ENCODE data around the gene DTWD2. TPM values are rescaled to one million over a fixed set of nuclear protein-coding genes. Genes with fewer than 3 reads are reported as not detected.
"Not testable (repeated sequence)": the region's sequence is repeated elsewhere in the genome, so short reads cannot be mapped to it uniquely, and the experiment has no call there.

The DTWD2 gene
- total RNA-seq, 1 experiment from 2014 or later, result 21.1 TPM

DNA sequence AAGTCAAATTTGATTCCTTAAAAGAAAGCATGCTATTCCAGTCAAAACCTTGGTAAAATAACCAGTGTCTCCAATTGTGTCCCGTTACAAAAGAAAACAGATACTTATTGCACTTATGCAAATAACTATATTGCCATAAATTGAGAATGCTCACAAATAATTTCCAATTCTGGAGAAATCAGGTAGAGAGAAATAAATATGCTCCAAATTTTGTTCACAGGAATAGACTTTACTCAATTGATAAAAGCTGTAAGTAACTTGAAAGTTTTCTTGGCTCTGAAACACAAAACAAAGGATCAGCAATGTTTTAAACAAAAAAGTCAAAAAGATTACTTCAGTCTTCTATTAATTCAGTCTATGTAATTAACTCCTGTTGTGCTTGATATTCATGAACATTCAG, 7.8 kb upstream of the DTWD2 start:
- DNase-seq (ENCODE audit: low spot score), result no peak

DNA sequence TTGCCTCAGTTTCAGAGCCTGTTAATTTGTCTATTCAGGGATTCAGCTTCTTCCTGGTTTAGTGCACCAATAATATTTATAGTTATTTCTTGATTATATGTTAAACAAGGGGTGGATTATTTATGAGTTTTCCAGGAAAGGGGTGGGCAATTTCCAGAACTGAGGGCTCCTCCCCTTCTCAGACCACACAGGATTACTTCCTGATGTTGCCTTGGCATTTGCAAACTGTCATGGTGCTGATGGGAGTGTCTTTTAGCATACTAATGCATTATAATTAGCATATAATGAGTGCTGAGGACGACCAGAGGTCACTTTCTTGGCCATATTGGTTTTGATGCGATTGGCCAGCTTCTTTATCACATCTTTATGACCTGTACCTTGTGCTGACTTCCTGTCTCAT, 6.2 kb upstream of the DTWD2 start:
- no peak for DNase-seq (ENCODE audit: low spot score)

DNA sequence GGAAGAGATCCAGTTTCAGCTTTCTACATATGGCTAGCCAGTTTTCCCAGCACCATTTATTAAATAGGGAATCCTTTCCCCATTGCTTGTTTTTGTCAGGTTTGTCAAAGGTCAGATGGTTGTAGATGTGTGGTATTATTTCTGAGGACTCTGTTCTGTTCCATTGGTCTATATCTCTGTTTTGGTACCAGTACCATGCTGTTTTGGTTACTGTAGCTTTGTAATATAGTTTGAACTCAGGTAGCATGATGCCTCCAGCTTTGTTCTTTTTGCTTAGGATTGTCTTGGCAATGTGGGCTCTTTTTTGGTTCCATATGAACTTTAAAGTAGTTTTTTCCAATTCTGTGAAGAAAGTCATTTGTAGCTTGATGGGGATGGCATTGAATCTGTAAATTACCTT, 4.8 kb upstream of the DTWD2 start:
- DNase-seq (ENCODE audit: low spot score), result not testable (repeated sequence)

DNA sequence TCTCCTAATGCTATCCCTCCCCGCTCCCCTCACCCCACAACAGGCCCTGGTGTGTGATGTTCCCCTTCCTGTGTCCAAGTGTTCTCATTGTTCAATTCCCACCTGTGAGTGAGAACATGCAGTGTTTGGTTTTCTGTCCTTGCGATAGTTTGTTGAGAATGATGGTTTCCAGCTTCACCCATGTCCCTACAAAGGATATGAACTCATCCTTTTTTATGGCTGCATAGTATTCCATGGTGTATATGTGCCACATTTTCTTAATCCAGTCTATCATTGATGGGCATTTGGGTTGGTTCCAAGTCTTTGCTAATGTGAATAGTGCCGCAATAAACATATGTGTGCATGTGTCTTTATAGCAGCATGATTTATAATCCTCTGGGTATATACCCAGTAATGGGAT, 3.7 kb upstream of the DTWD2 start:
- not testable (repeated sequence) for DNase-seq (ENCODE audit: low spot score)

DNA sequence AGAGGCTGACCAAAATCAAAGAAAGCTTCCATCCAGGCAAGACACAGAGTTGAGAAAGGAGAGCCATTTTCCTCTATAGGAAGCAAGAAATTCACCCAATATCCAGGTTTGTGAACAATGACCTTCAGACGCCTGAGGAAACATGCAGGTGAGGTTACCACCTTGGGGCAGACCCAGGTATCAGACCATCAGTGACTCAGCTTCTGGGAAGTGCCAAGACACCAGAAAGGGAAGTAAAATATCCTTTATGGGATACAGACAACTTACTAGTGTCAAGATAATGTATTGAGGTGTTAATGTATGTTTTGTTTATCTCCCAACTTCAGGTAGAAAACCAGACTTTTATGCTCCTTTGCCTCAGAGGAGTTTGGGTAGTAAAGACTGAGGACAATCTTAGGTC, 2.2 kb upstream of the DTWD2 start:
- DNase-seq (ENCODE audit: low spot score), result no peak

DNA sequence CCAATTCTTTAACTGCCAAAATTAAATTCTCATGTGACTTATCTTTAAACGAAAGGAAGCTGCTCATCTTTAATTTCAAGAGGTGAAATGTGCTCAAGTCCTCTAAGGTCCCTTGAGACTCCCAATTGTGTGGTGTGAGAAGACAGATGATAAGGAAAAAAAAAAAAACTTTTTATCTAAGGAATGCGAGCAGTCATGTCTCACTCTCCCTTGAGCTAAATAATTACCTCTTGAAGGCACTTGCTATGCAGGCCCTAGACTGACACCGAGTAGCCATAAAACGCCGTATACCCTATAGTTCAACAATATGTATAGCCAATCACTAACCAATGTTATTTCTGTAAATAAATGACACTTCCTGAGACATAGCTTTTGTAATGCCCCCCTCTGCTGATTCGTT, 1.5 kb upstream of the DTWD2 start:
- DNase-seq (ENCODE audit: low spot score), result no peak

DNA sequence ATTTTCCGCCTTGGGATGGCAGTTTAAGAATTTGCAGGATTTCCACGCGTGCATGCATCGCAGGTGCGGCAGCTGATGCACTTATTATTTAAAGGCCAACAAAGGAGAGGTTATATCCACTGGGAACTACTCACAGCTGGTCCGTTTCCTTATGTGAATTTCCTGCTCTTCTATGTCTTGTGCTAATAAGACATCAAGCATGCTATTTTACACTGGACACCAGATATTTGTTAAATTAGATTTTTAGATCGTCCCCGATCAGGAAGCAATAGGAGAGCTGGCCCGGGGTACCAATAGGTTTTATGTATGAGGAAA, 476 bp upstream of the DTWD2 start:
- DNase-seq (ENCODE audit: low spot score), result no peak

DNA sequence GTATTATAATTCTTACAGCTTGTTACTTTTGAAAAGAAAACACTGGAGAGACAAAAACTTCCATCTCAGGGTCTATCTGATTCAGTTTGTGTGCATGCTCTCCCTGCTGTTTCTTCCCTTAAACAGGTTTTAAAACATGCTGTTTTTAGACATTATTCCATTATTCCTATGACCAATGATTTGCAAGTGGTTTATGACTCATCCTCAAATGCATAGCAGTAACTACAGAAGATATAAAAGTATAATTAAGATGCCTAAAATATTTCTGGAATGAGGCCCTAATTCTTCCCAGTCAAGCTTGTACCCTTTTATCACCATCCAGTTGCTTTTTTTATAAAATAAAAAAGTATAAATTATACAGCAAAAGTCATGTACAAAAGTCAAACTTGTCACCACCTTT, 3.7 kb downstream of the DTWD2 start:
- DNase-seq (ENCODE audit: low spot score), result peak; percentile 77

DNA sequence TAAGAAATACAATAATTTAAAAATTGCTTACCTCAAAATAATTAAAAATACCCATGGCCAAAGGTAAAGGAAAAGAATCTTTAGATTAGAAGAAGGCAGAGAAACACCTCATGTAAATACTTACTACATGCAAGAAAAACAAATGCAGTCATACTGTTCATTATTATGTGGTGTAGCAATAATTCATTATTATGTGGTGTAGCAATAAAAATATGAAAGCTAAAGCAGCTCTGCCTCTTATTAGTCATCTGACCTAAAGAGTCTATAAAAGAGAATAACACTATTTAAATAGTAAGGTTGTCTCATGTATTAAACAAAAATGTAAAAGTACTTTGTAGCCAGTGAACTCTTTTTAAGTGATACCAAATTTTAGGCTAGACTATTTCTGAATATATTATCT, 6.6 kb downstream of the DTWD2 start:
- no peak for DNase-seq (ENCODE audit: low spot score)

DNA sequence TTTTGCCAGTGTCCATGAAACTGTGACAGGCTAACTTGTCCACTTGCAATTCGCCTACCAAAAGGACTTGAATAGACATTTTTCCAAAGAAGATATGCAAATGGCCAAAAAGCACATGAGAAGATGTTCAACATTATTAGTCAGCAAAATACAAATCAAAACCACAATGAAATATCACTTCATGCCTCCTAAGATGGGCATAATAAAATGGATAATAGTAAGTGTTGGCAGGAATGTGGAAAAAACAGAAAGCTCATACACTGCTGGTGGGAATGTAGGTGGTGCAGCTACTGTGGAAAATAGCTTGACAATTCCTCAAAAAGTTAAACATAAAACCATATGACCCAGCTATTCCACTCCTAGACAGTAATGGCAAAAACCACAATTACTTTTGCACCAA, 7.9 kb downstream of the DTWD2 start:
- DNase-seq (ENCODE audit: low spot score), result no peak

DNA sequence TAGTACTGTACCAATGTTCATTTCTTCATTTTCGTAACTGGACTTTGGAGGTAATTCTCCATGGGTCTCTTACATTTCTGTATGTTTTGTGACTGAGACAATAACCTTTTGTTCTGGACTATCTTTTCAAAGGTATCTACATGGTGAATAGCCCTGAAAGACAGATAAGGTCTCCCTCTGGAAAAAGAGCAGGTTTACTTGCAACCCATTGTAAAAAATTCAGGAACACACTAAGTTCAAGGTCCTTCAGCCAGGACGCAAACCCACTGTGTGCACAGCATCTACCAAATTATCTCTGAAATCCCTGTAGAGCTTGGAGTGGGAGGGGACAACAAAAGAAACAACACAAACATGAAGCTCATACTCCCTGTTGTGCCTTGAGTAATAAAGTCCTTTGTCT, 8.3 kb downstream of the DTWD2 start:
- DNase-seq (ENCODE audit: low spot score), result no peak

DNA sequence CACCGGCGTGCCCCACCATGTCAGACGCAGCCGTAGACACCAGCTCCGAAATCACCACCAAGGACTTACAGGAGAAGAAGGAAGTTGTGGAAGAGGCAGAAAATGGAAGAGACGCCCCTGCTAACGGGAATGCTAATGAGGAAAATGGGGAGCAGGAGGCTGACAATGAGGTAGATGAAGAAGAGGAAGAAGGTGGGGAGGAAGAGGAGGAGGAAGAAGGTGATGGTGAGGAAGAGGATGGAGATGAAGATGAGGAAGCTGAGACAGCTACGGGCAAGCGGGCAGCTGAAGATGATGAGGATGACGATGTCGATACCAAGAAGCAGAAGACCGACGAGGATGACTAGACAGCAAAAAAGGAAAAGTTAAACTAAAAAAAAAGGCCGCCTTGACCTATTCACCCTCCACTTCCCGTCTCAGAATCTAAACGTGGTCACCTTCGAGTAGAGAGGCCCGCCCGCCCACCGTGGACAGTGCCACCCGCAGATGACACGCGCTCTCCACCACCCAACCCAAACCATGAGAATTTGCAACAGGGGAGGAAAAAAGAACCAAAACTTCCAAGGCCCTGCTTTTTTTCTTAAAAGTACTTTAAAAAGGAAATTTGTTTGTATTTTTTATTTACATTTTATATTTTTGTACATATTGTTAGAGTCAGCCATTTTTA, 14.4 kb downstream of the DTWD2 start:
- DNase-seq (ENCODE audit: low spot score), result not testable (repeated sequence)

DNA sequence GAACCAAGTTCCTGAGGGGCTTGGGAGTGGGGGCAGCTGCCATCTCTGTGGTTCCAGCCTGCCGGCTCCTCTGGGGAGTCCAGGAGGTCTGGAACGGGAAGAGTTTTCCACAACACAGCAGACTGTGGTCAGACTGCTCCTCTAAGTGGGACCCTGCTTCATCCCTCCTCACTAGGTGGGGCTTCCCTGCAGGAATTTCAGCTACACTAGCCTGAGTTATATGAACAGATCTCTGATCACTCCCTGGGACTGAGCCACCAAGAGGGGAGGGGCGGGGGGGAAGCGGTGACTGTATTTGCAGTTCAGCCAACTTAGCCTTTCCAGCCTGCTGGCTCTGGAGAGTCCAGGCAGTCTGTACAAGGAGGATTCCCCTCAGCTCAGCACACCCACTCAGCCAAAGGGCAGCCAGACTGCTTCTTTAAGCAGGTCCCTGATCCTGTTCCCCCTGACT, 19.4 kb downstream of the DTWD2 start:
- DNase-seq (ENCODE audit: low spot score), result no peak

DNA sequence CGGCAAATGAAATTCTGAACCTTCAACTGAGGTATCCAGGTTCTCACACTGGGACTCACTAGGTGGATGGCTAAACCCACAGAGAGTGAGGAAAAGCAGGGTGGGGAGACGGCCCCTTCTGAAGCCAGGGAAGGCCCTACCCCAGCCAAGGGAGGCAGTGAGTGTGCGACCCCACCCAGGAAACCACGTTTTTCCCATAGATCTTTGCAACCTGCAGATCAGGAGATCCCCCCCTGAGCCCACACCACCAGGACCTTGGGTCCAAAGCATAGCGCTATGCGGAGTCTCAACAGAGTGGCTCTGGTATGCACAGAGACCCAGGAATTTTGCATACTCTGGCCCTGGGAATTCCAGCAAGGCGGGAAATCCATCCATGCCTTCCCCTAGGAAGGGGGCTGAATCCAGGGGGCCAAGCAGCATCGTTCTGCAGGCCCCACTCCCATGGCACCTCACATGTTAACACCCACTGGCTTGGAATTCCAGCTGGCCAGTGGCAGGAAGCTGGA, 19.9 kb downstream of the DTWD2 start:
- DNase-seq (ENCODE audit: low spot score), result no peak

DNA sequence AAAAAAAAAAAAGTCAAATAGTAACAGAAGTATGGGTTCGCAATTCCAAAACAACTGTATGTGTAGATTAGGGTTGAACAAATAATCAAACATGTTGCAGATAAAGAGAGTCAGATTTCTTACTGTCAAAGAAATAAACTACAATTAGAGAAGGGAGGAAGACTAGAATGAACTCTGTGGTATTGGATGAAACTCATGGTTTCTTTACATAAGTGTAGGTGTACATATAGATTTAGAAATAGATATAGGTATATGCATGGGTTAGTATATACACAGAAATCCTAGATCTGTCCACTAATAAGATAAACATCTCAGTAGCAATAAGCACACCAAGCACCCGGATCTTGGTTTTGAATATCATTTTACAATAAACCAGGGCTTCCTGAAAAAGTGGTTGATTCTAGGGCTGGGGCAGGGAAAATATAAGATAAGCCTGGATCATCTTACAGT, 21.3 kb downstream of the DTWD2 start:
- DNase-seq (ENCODE audit: low spot score), result no peak

DNA sequence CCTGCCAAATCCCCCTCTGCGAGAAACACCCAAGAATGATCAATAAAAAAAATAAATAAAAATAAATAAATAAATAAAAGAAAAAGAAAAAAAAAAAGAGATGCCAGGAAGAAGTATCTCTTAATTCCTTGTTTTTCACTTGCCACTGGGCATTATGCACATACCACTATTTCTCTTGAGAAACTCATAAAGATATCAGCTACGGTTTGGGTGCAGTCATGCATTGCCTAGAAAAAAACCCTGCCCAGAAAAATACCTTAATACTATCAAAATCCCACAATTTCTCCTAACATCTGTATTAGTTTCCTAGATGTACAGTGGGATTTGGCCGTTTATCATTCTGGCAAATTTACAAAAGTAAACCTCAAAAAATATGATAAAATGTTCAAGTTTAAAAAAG, 22.5 kb downstream of the DTWD2 start:
- no peak for DNase-seq (ENCODE audit: low spot score)

DNA sequence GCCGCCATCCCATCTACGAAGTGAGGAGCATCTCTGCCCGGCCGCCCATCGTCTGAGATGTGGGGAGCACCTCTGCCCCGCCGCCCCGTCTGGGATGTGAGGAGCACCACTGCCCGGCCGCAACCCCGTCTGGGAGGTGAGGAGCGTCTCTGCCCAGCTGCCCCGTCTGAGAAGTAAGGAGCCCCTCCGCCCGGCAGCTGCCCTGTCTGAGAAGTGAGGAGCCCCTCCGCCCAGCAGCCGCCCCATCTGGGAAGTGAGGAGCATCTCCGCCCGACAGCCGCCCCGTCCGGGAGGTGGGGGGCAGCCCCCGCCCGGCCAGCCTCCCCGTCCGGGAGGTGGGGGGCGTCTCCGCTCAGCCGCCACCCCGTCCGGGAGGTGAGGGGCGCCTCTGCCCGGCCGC, 23.4 kb downstream of the DTWD2 start:
- DNase-seq (ENCODE audit: low spot score), result not testable (repeated sequence)

DNA sequence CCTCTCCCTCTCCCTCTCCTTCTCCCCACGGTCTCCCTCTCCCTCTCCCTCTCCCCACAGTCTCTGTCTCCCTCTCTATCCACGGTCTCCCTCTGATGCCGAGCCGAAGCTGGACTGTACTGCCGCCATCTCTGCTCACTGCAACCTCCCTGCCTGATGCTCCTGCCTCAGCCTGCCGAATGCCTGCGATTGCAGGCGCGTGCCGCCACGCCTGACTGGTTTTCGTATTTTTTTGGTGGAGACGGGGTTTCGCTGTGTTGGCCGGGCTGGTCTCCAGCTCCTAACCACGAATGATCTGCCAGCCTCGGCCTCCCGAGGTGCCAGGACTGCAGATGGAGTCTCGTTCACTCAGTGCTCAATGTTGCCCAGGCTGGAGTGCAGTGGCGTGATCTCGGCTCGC, 24.0 kb downstream of the DTWD2 start:
- DNase-seq (ENCODE audit: low spot score), result not testable (repeated sequence)

DNA sequence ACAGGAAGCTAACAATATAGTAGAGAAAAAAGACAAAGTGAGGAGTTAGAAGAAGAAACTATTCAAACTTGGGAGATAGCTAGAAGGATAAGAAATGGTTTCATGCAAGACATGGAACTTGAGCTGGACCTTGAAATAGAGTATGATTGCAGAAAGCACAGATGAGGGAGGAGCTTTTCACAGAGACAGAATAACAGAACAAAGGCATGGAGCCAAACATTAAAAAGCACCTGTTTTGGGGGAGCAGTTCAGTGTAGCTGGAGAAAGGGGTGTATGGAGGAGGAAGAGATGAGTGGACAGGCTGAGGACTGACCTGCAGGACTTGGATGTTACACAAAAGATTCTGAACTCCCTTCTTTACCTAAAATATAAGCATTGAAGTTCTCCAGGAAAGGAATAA, 25.2 kb downstream of the DTWD2 start:
- no peak for DNase-seq (ENCODE audit: low spot score)

DNA sequence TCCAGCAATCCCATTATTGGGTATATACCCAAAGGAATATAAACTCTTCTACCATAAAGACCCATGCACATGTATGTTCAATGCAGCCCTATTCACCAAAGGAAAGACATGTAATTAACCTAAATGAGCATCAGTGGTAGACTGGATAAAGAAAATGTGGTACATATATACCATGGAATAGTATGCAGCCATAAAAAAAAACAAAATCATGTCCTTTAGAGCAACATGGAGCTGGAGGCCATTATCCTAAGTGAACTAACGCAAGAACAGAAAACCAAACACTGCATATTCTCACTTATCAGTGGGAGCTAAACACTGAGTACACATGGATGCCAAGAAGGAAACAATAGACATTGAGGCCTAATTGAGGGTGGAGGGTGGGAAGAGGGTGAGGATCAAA, 27.8 kb downstream of the DTWD2 start:
- no peak for DNase-seq (ENCODE audit: low spot score)

DNA sequence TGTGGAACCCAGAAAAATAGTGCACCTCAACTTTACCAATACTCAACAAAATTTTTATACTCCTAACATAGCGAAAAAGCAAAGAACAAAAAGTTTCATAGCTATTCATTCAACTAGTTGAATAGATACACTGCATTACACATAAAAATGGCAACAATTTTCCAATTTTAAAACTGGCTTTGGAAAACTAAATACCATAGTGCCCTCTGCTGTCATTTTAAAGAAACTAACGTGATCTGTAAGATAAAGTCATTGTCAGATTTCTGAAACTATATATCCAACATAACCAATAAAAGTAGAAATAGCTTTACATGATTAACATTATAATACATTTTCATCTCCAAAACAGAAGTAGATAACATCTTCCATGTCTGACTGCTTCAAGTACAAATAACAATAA, 31.6 kb downstream of the DTWD2 start:
- peak; percentile 21 for DNase-seq (ENCODE audit: low spot score)

DNA sequence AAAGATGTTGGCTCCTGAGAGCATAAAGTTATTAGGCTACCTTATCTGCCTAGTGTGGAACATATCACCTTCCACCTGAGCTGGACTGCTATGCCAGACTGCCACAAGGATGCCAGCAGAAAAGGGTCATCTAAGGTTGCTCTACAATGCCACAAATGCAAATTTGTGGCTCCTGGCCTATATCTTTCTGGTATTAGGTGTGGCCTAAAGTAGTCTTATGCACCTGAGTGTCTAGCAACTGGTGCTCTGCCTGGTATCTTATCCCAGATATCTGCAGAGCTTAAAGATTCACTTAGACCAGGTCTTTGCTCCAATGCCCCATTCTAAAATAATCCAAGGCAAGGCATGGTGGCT, 34.7 kb downstream of the DTWD2 start:
- DNase-seq (ENCODE audit: low spot score), result no peak

DNA sequence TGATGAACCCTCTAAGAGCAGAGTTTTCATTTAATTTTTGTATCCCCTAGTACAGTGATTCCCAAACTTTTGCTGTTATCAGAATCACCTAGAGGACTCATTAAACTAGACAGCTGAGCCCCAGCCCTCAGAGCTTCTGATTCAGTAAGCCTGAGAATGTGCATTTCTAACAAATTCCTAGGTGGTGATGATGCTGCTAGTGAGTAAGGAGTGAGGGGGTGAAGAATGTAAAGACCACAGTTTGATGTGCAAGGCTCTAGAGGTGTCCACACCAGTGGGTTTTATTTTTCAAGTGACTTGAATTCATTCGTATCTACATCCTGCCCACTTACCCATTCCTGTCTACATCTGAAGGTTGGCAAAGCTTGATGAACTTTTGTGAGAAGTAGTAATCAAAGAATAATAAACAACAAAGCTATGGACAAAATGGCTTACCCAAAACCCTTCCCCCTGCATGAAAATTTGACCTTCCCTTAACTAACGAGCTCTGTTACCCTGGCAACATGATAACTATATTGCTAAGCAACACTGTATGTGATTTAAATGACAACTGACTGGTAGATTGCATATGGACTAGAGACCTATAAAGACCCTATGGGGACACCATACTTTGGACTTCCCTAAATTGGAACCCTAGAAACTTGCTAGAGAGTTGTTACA, 35.2 kb downstream of the DTWD2 start:
- no peak for DNase-seq (ENCODE audit: low spot score)

DNA sequence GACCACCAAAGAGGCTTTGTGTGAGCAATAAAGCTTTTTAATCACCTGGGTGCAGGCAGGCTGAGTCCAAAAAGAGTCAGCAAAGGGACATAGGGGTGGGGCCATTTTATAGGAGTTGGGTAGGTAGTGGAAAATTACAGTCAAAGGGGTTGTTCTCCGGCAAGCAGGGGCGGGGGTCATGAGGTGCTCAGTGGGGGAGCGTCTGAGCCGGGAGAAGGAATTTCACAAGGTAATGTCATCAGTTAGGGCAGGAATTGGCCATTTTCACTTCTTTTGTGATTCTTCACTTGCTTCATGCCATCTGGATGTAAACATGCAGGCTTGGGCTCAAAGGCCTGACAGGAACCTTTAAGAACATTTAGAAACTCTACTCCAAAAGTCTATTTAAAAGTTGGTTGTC, 36.0 kb downstream of the DTWD2 start:
- not testable (repeated sequence) for DNase-seq (ENCODE audit: low spot score)

Data from A172 (cell line).